ENCODE results near the gene NDUFB2.

The NDUFB2 gene

GRCh38 chr7:140683657-140684056, 12.9 kb upstream of the NDUFB2 start:
- in situ Hi-C loops (cut with MboI; ENCODE audit: low pct_unique_long_range_greater_than_20kb, low sequenced_read_pairs, unreplicated experiment): no loop called here
- TF ChIP-seq CTCF (IDR thresholded peaks at IDR 0.05; ENCODE audit: extremely low read depth, insufficient read depth, missing control alignments): no peak
- no peak for DNase-seq (ENCODE audit: low spot score)

GRCh38 chr7:140684066-140684950, 12.2 kb upstream of the NDUFB2 start:
- in situ Hi-C loops (cut with MboI; ENCODE audit: low pct_unique_long_range_greater_than_20kb, low sequenced_read_pairs, unreplicated experiment): no loop called here
- TF ChIP-seq CTCF (IDR thresholded peaks at IDR 0.05; ENCODE audit: extremely low read depth, insufficient read depth, missing control alignments): no peak
- DNase-seq (ENCODE audit: low spot score): no peak

- TF ChIP-seq CTCF (IDR thresholded peaks at IDR 0.05; ENCODE audit: extremely low read depth, insufficient read depth, missing control alignments): no peak
- no peak for DNase-seq (ENCODE audit: low spot score)
- in situ Hi-C loops (cut with MboI; ENCODE audit: low pct_unique_long_range_greater_than_20kb, low sequenced_read_pairs, unreplicated experiment): no loop called here
These were observed 11.0 kb upstream of the NDUFB2 start for GRCh38 chr7:140685407-140686087.

GRCh38 chr7:140686921-140687320, 9.6 kb upstream of the NDUFB2 start:
- in situ Hi-C loops (cut with MboI; ENCODE audit: low pct_unique_long_range_greater_than_20kb, low sequenced_read_pairs, unreplicated experiment): no loop called here
- TF ChIP-seq CTCF (IDR thresholded peaks at IDR 0.05; ENCODE audit: extremely low read depth, insufficient read depth, missing control alignments): no peak
- DNase-seq (ENCODE audit: low spot score): no peak

GRCh38 chr7:140688341-140688740, 8.2 kb upstream of the NDUFB2 start:
- DNase-seq (ENCODE audit: low spot score): no peak
- no peak for TF ChIP-seq CTCF (IDR thresholded peaks at IDR 0.05; ENCODE audit: extremely low read depth, insufficient read depth, missing control alignments)
- in situ Hi-C loops (cut with MboI; ENCODE audit: low pct_unique_long_range_greater_than_20kb, low sequenced_read_pairs, unreplicated experiment): no loop called here

GRCh38 chr7:140689199-140690152, 7.0 kb upstream of the NDUFB2 start:
- no peak for TF ChIP-seq CTCF (IDR thresholded peaks at IDR 0.05; ENCODE audit: extremely low read depth, insufficient read depth, missing control alignments)
- in situ Hi-C loops (cut with MboI; ENCODE audit: low pct_unique_long_range_greater_than_20kb, low sequenced_read_pairs, unreplicated experiment): no loop called here
- no peak for DNase-seq (ENCODE audit: low spot score)
